OCI-LY1 (cell line): ENCODE data around the gene ADCK1.

Experiments used
- CTCF ChIP-seq: fragments of 200-600 bp; sonication (generic), shearing (Covaris generic); IDR thresholded peaks from 2 replicates; pipeline ENCODE4 v1.5.1; 2017; ENCODE audit warnings: mild to moderate bottlenecking, antibody characterized with exemption, low read length, moderate library complexity, mixed read lengths
- EZH2 ChIP-seq: fragments of 200-600 bp; sonication (generic), shearing (Covaris generic); IDR thresholded peaks from 2 replicates; pipeline ENCODE4 v1.8.0; 2017; ENCODE audit warnings: borderline replicate concordance, mixed run types, mild to moderate bottlenecking, antibody characterized with exemption, low read length, moderate library complexity, mixed read lengths

- TF ChIP-seq CTCF: no peak
- TF ChIP-seq EZH2: no peak
Observed at GRCh38 chr14:77883131-77883846, 83.4 kb downstream of the ADCK1 start.
